Neural cell (in vitro differentiated cells): Measurements from ENCODE around the gene PHLDB2. TPM values are rescaled to one million over a fixed set of nuclear protein-coding genes. Genes with fewer than 3 reads are reported as not detected.

Experiments
- H2AFZ ChIP-seq: fragments of 200-600, 300-800 bp; sonication (generic), shearing (Covaris generic); 2 replicates; pipeline ENCODE4 v1.6.0; 2014; ENCODE audit warnings: low read depth, mild to moderate bottlenecking, antibody characterized with exemption, low read length, moderate library complexity
- H3F3A ChIP-seq: fragments of 200-600 bp; shearing (Covaris generic); 2 replicates; pipeline ENCODE4 v1.6.1; 2016; ENCODE audit warnings: mild to moderate bottlenecking, moderate library complexity, mixed read lengths, antibody characterized with exemption, low read length; ENCODE audit not compliant: insufficient read depth, poor library complexity, severe bottlenecking
- H3K27ac ChIP-seq: fragments of 200-600, 300-800 bp; sonication (generic), shearing (Covaris generic); 2 replicates; pipeline ENCODE4 v1.5.1; 2014; ENCODE audit warnings: mild to moderate bottlenecking, low read length, moderate library complexity
- H3K27me3 ChIP-seq: fragments of 300-800, 200-600 bp; sonication (generic), shearing (Covaris generic); 2 replicates; pipeline ENCODE4 v1.6.0; 2014; ENCODE audit warnings: mild to moderate bottlenecking, low read depth, low read length, moderate library complexity; ENCODE audit not compliant: insufficient read depth
- H3K36me3 ChIP-seq: fragments of 300-800, 200-600 bp; sonication (generic), shearing (Covaris generic); 2 replicates; pipeline ENCODE4 v1.5.1; 2014; ENCODE audit warnings: mild to moderate bottlenecking, antibody characterized with exemption, low read length, moderate library complexity; ENCODE audit not compliant: insufficient read depth
- H3K4me2 ChIP-seq: fragments of 300-800, 200-600 bp; sonication (generic), shearing (Covaris generic); 2 replicates; pipeline ENCODE4 v1.6.0; 2014; ENCODE audit warnings: mild to moderate bottlenecking, low read length
- H3K4me3 ChIP-seq: fragments of 300-800, 200-600 bp; sonication (generic), shearing (Covaris generic); 2 replicates; pipeline ENCODE4 v1.5.1; 2014; ENCODE audit warnings: mild to moderate bottlenecking, low read length, moderate library complexity
- H3K79me2 ChIP-seq: fragments of 200-600 bp; shearing (Covaris generic); replicated peaks from 2 replicates; pipeline ENCODE4 v1.6.0; 2014; ENCODE audit warnings: mild to moderate bottlenecking, low read length, moderate library complexity; ENCODE audit not compliant: insufficient read depth
- H3K9ac ChIP-seq: fragments of 300-800, 200-600 bp; sonication (generic), shearing (Covaris generic); 2 replicates; pipeline ENCODE4 v1.6.1; 2016; ENCODE audit warnings: mild to moderate bottlenecking, low read length, mixed read lengths
- H3K9me2 ChIP-seq: fragments of 200-600 bp; shearing (Covaris generic); 2 replicates; pipeline ENCODE4 v1.6.1; 2016; ENCODE audit warnings: mild to moderate bottlenecking, low read length, mixed read lengths; ENCODE audit not compliant: insufficient read depth
- H3K9me3 ChIP-seq: fragments of 200-600, 300-800 bp; sonication (generic), shearing (Covaris generic); 2 replicates; pipeline ENCODE4 v1.6.1; 2016; ENCODE audit warnings: mild to moderate bottlenecking, mixed run types, low read length, moderate library complexity, mixed read lengths
- H4K20me1 ChIP-seq: fragments of 200-600 bp; shearing (Covaris generic); 2 replicates; pipeline ENCODE4 v1.6.1; 2016; ENCODE audit warnings: mild to moderate bottlenecking, mixed run types; ENCODE audit not compliant: insufficient read depth
- EP300 ChIP-seq: fragments of 450-650 bp; conservative IDR thresholded peaks from 2 replicates; pipeline ENCODE4 v1.6.1; 2014; ENCODE audit warnings: antibody characterized with exemption, mild to moderate bottlenecking, moderate library complexity; ENCODE audit not compliant: poor library complexity, severe bottlenecking
- EZH2 ChIP-seq: fragments of 200-600, 300-800 bp; shearing (Covaris generic), sonication (generic); IDR thresholded peaks from 2 replicates; pipeline ENCODE4 v1.6.1; 2014; ENCODE audit warnings: antibody characterized with exemption, low read length, borderline replicate concordance, mild to moderate bottlenecking; ENCODE audit not compliant: insufficient read depth, poor library complexity, severe bottlenecking
- MXI1 ChIP-seq: fragments of 450-650 bp; conservative IDR thresholded peaks from 2 replicates; pipeline ENCODE4 v1.6.1; 2014; ENCODE audit warnings: antibody characterized with exemption, mild to moderate bottlenecking; ENCODE audit not compliant: poor library complexity, severe bottlenecking
- POLR2AphosphoS5 ChIP-seq: IDR thresholded peaks from 2 replicates; pipeline ENCODE4 v1.6.1; 2012
- RAD21 ChIP-seq: fragments of 450-650 bp; conservative IDR thresholded peaks from 2 replicates; pipeline ENCODE4 v1.6.1; 2014; ENCODE audit warnings: antibody characterized with exemption, mild to moderate bottlenecking, moderate library complexity
- REST ChIP-seq: IDR thresholded peaks from 2 replicates; pipeline ENCODE4 v1.6.1; 2012; ENCODE audit warnings: borderline replicate concordance
- SMC3 ChIP-seq: fragments of 450-650 bp; conservative IDR thresholded peaks from 2 replicates; pipeline ENCODE4 v1.6.1; 2014; ENCODE audit warnings: antibody characterized with exemption, mild to moderate bottlenecking, moderate library complexity; ENCODE audit not compliant: poor library complexity
- TAF1 ChIP-seq: IDR thresholded peaks from 2 replicates; pipeline ENCODE4 v1.6.1; 2012; ENCODE audit warnings: low read depth
- polyA plus RNA-seq: library from polyadenylated mRNA; depleted of rRNA; stranded (reverse); fragments of >200 nt; gene quantifications from 2 replicates; pipeline ENCODE4 v1.2.3, GENCODE V29; 2014
- TF ChIP-seq, protein P1 (sequence below): fragments of 450-650 bp; IDR thresholded peaks from 2 replicates; pipeline ENCODE4 v1.5.1; 2014; ENCODE audit warnings: antibody characterized with exemption, mild to moderate bottlenecking, moderate library complexity; ENCODE audit not compliant: poor library complexity, severe bottlenecking

The PHLDB2 gene
- polyA plus RNA-seq, 1 donor from 2014 or later = 1.4 TPM

DNA sequence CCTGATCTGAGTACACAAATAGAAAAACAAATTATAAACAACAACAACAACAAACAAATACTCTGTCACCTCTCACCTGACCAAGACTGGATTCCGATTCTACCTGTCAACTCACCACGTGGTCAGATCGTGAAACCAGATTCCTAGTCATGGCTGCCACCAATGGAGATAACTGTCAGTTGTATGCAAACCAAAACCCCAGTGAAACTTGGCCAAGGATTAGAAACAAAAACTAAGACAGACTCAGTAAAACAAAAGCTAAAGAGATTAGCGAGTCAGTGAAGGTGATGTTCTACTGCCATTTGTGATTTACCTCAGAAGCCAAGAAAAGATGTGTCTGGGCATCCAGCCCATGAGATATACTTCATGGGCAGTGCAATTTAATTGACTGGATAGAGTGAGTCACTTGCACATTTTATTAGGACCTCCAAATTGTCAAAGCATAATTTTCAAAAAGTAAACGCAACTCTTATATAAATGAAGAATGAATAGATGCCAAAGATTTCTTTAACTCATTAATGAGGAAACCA, 31.1 kb downstream of the PHLDB2 start:
- no peaks in the 10 kb centered on the region for H3F3A ChIP-seq
- H3K9ac ChIP-seq = no peak overlapping the region
- H3K27me3 ChIP-seq = no peaks in the 10 kb centered on the region
- H3K27ac ChIP-seq = no peak overlapping the region
- no peaks in the 10 kb centered on the region for H3K9me3 ChIP-seq
- TF ChIP-seq, protein P1, sequence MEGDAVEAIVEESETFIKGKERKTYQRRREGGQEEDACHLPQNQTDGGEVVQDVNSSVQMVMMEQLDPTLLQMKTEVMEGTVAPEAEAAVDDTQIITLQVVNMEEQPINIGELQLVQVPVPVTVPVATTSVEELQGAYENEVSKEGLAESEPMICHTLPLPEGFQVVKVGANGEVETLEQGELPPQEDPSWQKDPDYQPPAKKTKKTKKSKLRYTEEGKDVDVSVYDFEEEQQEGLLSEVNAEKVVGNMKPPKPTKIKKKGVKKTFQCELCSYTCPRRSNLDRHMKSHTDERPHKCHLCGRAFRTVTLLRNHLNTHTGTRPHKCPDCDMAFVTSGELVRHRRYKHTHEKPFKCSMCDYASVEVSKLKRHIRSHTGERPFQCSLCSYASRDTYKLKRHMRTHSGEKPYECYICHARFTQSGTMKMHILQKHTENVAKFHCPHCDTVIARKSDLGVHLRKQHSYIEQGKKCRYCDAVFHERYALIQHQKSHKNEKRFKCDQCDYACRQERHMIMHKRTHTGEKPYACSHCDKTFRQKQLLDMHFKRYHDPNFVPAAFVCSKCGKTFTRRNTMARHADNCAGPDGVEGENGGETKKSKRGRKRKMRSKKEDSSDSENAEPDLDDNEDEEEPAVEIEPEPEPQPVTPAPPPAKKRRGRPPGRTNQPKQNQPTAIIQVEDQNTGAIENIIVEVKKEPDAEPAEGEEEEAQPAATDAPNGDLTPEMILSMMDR = no peak
- TF ChIP-seq EZH2 = no peak
- TF ChIP-seq POLR2AphosphoS5 = no peak
- TF ChIP-seq SMC3 = no peak
- no peak for TF ChIP-seq MXI1
- TF ChIP-seq REST = no peak
- no peak for TF ChIP-seq RAD21
- TF ChIP-seq TAF1 = no peak
- TF ChIP-seq EP300 = no peak
- H3K36me3 ChIP-seq = no peaks in the 10 kb centered on the region
- H3K4me2 ChIP-seq = no peak overlapping the region
- H3K9me2 ChIP-seq = no peaks in the 10 kb centered on the region
- H3K4me3 ChIP-seq = no peak overlapping the region
- H3K79me2 ChIP-seq = no peaks in the 10 kb centered on the region
- no peak overlapping the region for H2AFZ ChIP-seq
- H4K20me1 ChIP-seq = no peaks in the 10 kb centered on the region

- H2AFZ ChIP-seq = no peak overlapping the region
- TF ChIP-seq EZH2 (no peak), MXI1 (no peak), REST (no peak), SMC3 (no peak), EP300 (no peak), POLR2AphosphoS5 (no peak), TAF1 (no peak), RAD21 (no peak)
- TF ChIP-seq, protein P1 = no peak
These were observed 33.0 kb downstream of the PHLDB2 start for GRCh38 chr3:111892070-111892469.

More at GRCh38 chr3:111892070-111892469, 33.0 kb downstream of the PHLDB2 start:
- no peaks in the 10 kb centered on the region for H4K20me1 ChIP-seq
- H3K9me3 ChIP-seq = no peaks in the 10 kb centered on the region
- H3F3A ChIP-seq = no peaks in the 10 kb centered on the region
- H3K4me2 ChIP-seq = no peak overlapping the region
- no peaks in the 10 kb centered on the region for H3K79me2 ChIP-seq
- no peaks in the 10 kb centered on the region for H3K27me3 ChIP-seq
- H3K27ac ChIP-seq = no peak overlapping the region
- no peaks in the 10 kb centered on the region for H3K9me2 ChIP-seq
- H3K4me3 ChIP-seq = no peak overlapping the region
- no peaks in the 10 kb centered on the region for H3K36me3 ChIP-seq
- no peak overlapping the region for H3K9ac ChIP-seq
